HG03571 (cell line): ENCODE results near the gene ITGA4.

ENCODE experiments used
- ATAC-seq: cut with Tn5 transposase; IDR thresholded peaks from one replicate; pipeline ENCODE4 v1.9.1; 2021; ENCODE audit not compliant: unreplicated experiment

Gene ITGA4

GRCh38 chr2:181499231-181499630, 42.0 kb downstream of the ITGA4 start:
- ATAC-seq: no peak

GRCh38 chr2:181500201-181500600, 43.0 kb downstream of the ITGA4 start:
- ATAC-seq: no peak

GRCh38 chr2:181515719-181516118, 58.5 kb downstream of the ITGA4 start:
- ATAC-seq: no peak

GRCh38 chr2:181516992-181517391, 59.8 kb downstream of the ITGA4 start:
- ATAC-seq: no peak

- no peak for ATAC-seq
Observed at GRCh38 chr2:181517685-181518301, 60.6 kb downstream of the ITGA4 start.

GRCh38 chr2:181520253-181520652, 63.1 kb downstream of the ITGA4 start:
- ATAC-seq: no peak

- ATAC-seq: no peak
Observed at GRCh38 chr2:181523756-181524155, 66.6 kb downstream of the ITGA4 start.

GRCh38 chr2:181526014-181526413, 68.8 kb downstream of the ITGA4 start:
- no peak for ATAC-seq

GRCh38 chr2:181527058-181527457, 69.9 kb downstream of the ITGA4 start:
- no peak for ATAC-seq

- ATAC-seq: no peak
Observed at GRCh38 chr2:181528441-181528840, 71.3 kb downstream of the ITGA4 start.

- ATAC-seq: no peak
Observed at GRCh38 chr2:181536730-181537129, 79.5 kb downstream of the ITGA4 start.

- ATAC-seq: no peak
Observed at GRCh38 chr2:181540421-181540820, 83.2 kb downstream of the ITGA4 start.

GRCh38 chr2:181542170-181542569, 85.0 kb downstream of the ITGA4 start:
- ATAC-seq: no peak

- no peak for ATAC-seq
Observed at GRCh38 chr2:181546086-181546485, 88.9 kb downstream of the ITGA4 start.

GRCh38 chr2:181552808-181553207, 95.6 kb downstream of the ITGA4 start:
- no peak for ATAC-seq

- ATAC-seq: no peak
Observed at GRCh38 chr2:181553244-181553643, 96.1 kb downstream of the ITGA4 start.

- no peak for ATAC-seq
Observed at GRCh38 chr2:181554061-181554830, 97.1 kb downstream of the ITGA4 start.

- ATAC-seq: no peak
Observed at GRCh38 chr2:181558371-181558770, 101.2 kb downstream of the ITGA4 start.

- no peak for ATAC-seq
Observed at GRCh38 chr2:181563101-181563692, 106.0 kb downstream of the ITGA4 start.

- ATAC-seq: no peak
Observed at GRCh38 chr2:181566334-181567032, 109.3 kb downstream of the ITGA4 start.

- ATAC-seq: no peak
Observed at GRCh38 chr2:181570059-181570458, 112.9 kb downstream of the ITGA4 start.
